PC-3 (cell line): Measurements from ENCODE around the gene CCDC91. TPM values are rescaled to one million over a fixed set of nuclear protein-coding genes. Genes with fewer than 3 reads are reported as not detected.

Experiments used
- ATAC-seq: fragments of 200-7000 bp; cut with Tn5 transposase; 2 replicates; pipeline ENCODE4 v1.9.1; 2020; ENCODE audit warnings: mild to moderate bottlenecking, moderate library complexity
- BruUV-seq: library from RNA; stranded (reverse); fragments of 400-500 nt; replicated peaks from 2 replicates; lab custom pipeline; 2021; lab: Mats Ljungman, UMichigan
- CTCF ChIA-PET: fragments of 300-600 bp; sonication (Branson Sonifier 250); formaldehyde crosslinking; loops from one replicate; lab custom pipeline; 2022; ENCODE audit warnings: antibody characterized with exemption; lab: Charles Lee
- POLR2A ChIA-PET: fragments of 300-600 bp; sonication (Branson Sonifier 250); formaldehyde crosslinking; loops from one replicate; lab custom pipeline; 2022; ENCODE audit warnings: antibody characterized with exemption; ENCODE audit not compliant: unreplicated experiment; lab: Charles Lee
- DNase-seq: peaks from one replicate; pipeline ENCODE4 v3.0.0-alpha.2; 2015
- H2AFZ ChIP-seq: fragments of 300-600 bp; sonication (generic); 2 replicates; pipeline ENCODE4 v1.6.0; 2016; ENCODE audit warnings: antibody characterized with exemption, low read length
- H3F3A ChIP-seq: fragments of 300-600 bp; sonication (generic); one replicate; pipeline ENCODE4 v1.6.0; 2017; ENCODE audit warnings: antibody characterized with exemption, low read length, control low read depth, mild to moderate bottlenecking; ENCODE audit not compliant: unreplicated experiment
- H3K27ac ChIP-seq: fragments of 300-600 bp; sonication (generic); 2 replicates; pipeline ENCODE4 v1.5.1; 2016; ENCODE audit warnings: mild to moderate bottlenecking, low read length
- H3K27me3 ChIP-seq: fragments of 300-600 bp; sonication (generic); 2 replicates; pipeline ENCODE4 v1.6.1; 2016; ENCODE audit warnings: low read length, mixed read lengths
- H3K36me3 ChIP-seq: fragments of 300-600 bp; sonication (generic); 2 replicates; pipeline ENCODE4 v1.6.1; 2016; ENCODE audit warnings: low read depth, mixed run types, low read length, mixed read lengths
- H3K4me1 ChIP-seq: fragments of 300-600 bp; sonication (generic); 2 replicates; pipeline ENCODE4 v1.5.1; 2016; ENCODE audit warnings: low read length; ENCODE audit not compliant: insufficient read depth
- H3K4me2 ChIP-seq: fragments of 300-600 bp; sonication (generic); 2 replicates; pipeline ENCODE4 v1.6.0; 2016; ENCODE audit warnings: low read length
- H3K4me3 ChIP-seq: fragments of 300-600 bp; sonication (generic); 2 replicates; pipeline ENCODE4 v1.5.1; 2016; ENCODE audit warnings: mild to moderate bottlenecking, low read length, mixed read lengths
- H3K79me2 ChIP-seq: fragments of 300-600 bp; sonication (generic); 2 replicates; pipeline ENCODE4 v1.6.1; 2017; ENCODE audit warnings: low read length, mixed read lengths
- H3K9ac ChIP-seq: fragments of 300-600 bp; sonication (generic); 2 replicates; pipeline ENCODE4 v1.6.0; 2016; ENCODE audit warnings: mild to moderate bottlenecking, low read length
- H3K9me2 ChIP-seq: fragments of 300-600 bp; sonication (generic); replicated peaks from 2 replicates; pipeline ENCODE4 v1.6.1; 2016; ENCODE audit warnings: mixed run types, low read length, mixed read lengths
- H3K9me3 ChIP-seq: fragments of 300-600 bp; sonication (generic); 2 replicates; pipeline ENCODE4 v1.6.1; 2016; ENCODE audit warnings: low read length, mixed read lengths
- H4K20me1 ChIP-seq: fragments of 300-600 bp; sonication (generic); 2 replicates; pipeline ENCODE4 v1.6.1; 2016; ENCODE audit warnings: low read length, mixed read lengths
- EZH2 ChIP-seq: fragments of 300-600 bp; sonication (generic); IDR thresholded peaks from one replicate; pipeline ENCODE4 v1.6.1; 2017; ENCODE audit warnings: antibody characterized with exemption, mild to moderate bottlenecking, low read length; ENCODE audit not compliant: unreplicated experiment
- EZH2phosphoT487 ChIP-seq: fragments of 300-600 bp; sonication (generic); IDR thresholded peaks from 2 replicates; pipeline ENCODE4 v1.6.1; 2018; ENCODE audit warnings: mild to moderate bottlenecking, antibody characterized with exemption, low read length, borderline replicate concordance
- intact Hi-C: fragments of 100-400 bp; cut with micrococcal nuclease; formaldehyde crosslinking; loops from 2 replicates; pipeline ENCODE4 v1.9.0; 2023
- total RNA-seq: library from RNA; depleted of rRNA; stranded (reverse); fragments of >200 nt; gene quantifications from 2 replicates; pipeline ENCODE4 v1.2.3, GENCODE V29; 2014
- TF ChIP-seq, protein P1 (sequence below): fragments of 300-600 bp; sonication (generic); conservative IDR thresholded peaks from 2 replicates; pipeline ENCODE4 v1.5.1; 2017; ENCODE audit warnings: antibody characterized with exemption, low read depth, mild to moderate bottlenecking, low read length

CCDC91 gene
- total RNA-seq, 1 experiment from 2014 or later = 15.7 TPM

DNA sequence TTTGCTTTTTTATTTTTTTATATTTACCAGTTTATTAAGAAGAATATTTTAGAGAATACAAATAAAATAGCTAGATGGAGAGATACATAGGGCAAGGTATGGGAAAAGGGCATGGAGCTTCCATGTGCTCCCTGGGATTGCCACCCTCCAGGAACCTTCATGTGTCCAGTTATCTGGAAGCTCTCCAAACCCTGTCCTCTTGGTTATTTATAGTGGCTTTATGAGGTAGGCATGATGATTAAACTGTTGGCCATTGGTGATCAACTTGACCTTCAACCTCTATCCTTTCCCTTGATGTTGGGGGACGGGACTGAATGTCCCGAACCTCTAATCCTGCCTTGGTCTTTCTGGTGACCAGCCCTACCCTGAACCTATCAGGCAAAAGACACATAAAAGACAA, 156.3 kb downstream of the CCDC91 start:
- intact Hi-C loops = no loop called here

DNA sequence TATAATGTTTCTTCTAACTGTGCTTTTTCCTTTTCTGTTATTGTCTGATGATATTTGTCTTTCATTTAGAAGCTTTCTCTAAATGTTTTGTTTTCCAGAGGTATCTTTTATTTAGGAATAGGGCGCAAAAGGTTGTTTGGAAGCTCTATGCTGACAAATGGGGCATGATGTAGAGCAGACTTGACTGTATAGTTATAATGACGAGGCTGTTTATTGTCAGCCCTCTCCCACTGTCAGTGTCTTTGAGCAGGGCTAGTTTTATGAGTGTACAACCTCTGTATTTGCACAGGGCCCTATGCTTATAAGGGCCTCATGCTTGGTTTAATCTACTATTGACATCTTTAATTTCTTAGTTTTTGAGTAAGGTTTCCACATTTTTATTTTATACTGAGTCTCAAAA, 158.9 kb downstream of the CCDC91 start:
- no peak for ATAC-seq
- Histone ChIP-seq H3K9me3 (no peaks in the 10 kb centered on the region), H3K4me1 (no peaks in the 10 kb centered on the region), H3K9me2 (no peaks in the 10 kb centered on the region), H3K9ac (no peak overlapping the region), H3K79me2 (no peaks in the 10 kb centered on the region), H3F3A (no peaks in the 10 kb centered on the region), H2AFZ (no peak overlapping the region), H3K4me3 (no peak overlapping the region), H4K20me1 (no peaks in the 10 kb centered on the region), H3K27ac (no peak overlapping the region), H3K36me3 (no peaks in the 10 kb centered on the region; the same call in 1 of the 2 replicates), H3K4me2 (no peak overlapping the region), H3K27me3 (no peaks in the 10 kb centered on the region)
- intact Hi-C loops = no loop called here
- DNase-seq = no peak
- TF ChIP-seq EZH2 = no peak
- TF ChIP-seq, protein P1, sequence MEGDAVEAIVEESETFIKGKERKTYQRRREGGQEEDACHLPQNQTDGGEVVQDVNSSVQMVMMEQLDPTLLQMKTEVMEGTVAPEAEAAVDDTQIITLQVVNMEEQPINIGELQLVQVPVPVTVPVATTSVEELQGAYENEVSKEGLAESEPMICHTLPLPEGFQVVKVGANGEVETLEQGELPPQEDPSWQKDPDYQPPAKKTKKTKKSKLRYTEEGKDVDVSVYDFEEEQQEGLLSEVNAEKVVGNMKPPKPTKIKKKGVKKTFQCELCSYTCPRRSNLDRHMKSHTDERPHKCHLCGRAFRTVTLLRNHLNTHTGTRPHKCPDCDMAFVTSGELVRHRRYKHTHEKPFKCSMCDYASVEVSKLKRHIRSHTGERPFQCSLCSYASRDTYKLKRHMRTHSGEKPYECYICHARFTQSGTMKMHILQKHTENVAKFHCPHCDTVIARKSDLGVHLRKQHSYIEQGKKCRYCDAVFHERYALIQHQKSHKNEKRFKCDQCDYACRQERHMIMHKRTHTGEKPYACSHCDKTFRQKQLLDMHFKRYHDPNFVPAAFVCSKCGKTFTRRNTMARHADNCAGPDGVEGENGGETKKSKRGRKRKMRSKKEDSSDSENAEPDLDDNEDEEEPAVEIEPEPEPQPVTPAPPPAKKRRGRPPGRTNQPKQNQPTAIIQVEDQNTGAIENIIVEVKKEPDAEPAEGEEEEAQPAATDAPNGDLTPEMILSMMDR = no peak
- no TSS peak for BruUV-seq
- CTCF ChIA-PET = no interaction called here
- POLR2A ChIA-PET = no interaction called here

More for the DNA sequence above, 156.3 kb downstream of the CCDC91 start:
- Histone ChIP-seq H3K4me3 (no peak overlapping the region), H3K9ac (no peak overlapping the region), H3K27me3 (no peaks in the 10 kb centered on the region), H3K9me2 (no peaks in the 10 kb centered on the region), H4K20me1 (no peaks in the 10 kb centered on the region), H3K4me2 (no peak overlapping the region), H2AFZ (no peak overlapping the region), H3K27ac (no peak overlapping the region), H3K36me3 (no peaks in the 10 kb centered on the region), H3F3A (no peaks in the 10 kb centered on the region), H3K4me1 (no peaks in the 10 kb centered on the region), H3K79me2 (no peaks in the 10 kb centered on the region), H3K9me3 (no peaks in the 10 kb centered on the region)
- ChIA-PET CTCF (no interaction called here), POLR2A (no interaction called here)
- BruUV-seq = no TSS peak
- TF ChIP-seq EZH2 (no peak), EZH2phosphoT487 (no peak)
- TF ChIP-seq, protein P1 = no peak
- no peak for ATAC-seq
- DNase-seq = no peak

DNA sequence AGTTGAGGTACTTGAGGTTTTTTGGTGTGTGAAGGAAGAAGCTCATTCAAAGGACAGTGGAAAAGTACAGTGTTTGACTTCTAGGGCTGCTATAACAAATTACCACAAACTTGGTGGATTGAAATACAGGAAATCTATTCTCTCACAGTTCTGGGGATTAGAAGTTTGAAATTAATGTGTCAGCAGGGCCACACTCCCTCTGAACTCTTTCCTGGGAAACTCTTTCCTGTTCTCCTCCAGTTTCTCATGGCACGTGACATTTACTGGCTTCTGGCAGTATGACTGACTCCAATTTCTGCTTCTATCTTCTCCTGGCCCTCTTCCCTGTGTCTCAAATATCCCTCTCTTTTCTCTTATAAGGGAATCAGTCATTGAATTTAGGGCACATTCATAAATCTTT, 160.2 kb downstream of the CCDC91 start:
- BruUV-seq = no TSS peak
- Histone ChIP-seq H3K4me1 (no peaks in the 10 kb centered on the region), H3F3A (no peaks in the 10 kb centered on the region), H3K36me3 (no peaks in the 10 kb centered on the region; the same call in 1 of the 2 replicates), H4K20me1 (no peaks in the 10 kb centered on the region), H3K27me3 (no peaks in the 10 kb centered on the region), H3K9me3 (no peaks in the 10 kb centered on the region), H3K4me3 (no peak overlapping the region), H3K27ac (no peak overlapping the region), H3K9ac (no peak overlapping the region), H3K9me2 (no peaks in the 10 kb centered on the region), H3K4me2 (no peak overlapping the region), H2AFZ (no peak overlapping the region), H3K79me2 (no peaks in the 10 kb centered on the region)
- TF ChIP-seq, protein P1 = no peak
- TF ChIP-seq EZH2phosphoT487 = no peak
- no peak for TF ChIP-seq EZH2
- ATAC-seq (no peak), DNase-seq (no peak)
- ChIA-PET POLR2A (no interaction called here), CTCF (no interaction called here)
- intact Hi-C loops = no loop called here
